DMS153 treated with DMSO at 0.1 percent for 48 hours (cell line): ENCODE data around the gene GPC1.
"Not testable (repeated sequence)": the region's sequence is repeated elsewhere in the genome, so short reads cannot be mapped to it uniquely, and the experiment has no call there.

Source experiments
- DNase-seq: peaks from one replicate; lab custom pipeline; 2025; ENCODE audit not compliant: unreplicated experiment; lab: John Stamatoyannopoulos, UW

The GPC1 gene

DNA sequence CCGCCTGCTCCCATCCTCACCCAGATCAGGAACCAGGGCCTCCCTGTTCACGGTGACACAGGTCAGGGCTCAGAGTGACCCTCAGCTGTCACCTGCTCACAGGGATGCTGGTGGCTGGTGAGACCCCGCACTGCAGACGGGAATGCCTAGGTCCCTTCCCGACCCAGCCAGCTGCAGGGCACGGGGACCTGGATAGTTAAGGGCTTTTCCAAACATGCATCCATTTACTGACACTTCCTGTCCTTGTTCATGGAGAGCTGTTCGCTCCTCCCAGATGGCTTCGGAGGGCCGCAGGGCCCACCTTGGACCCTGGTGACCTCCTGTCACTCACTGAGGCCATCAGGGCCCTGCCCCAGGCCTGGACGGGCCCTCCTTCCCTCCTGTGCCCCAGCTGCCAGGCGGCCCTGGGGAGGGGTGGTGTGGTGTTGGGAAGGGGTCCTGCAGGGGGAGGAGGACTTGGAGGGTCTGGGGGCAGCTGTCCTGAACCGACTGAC, 31.7 kb downstream of the GPC1 start:
- no peak for DNase-seq

DNA sequence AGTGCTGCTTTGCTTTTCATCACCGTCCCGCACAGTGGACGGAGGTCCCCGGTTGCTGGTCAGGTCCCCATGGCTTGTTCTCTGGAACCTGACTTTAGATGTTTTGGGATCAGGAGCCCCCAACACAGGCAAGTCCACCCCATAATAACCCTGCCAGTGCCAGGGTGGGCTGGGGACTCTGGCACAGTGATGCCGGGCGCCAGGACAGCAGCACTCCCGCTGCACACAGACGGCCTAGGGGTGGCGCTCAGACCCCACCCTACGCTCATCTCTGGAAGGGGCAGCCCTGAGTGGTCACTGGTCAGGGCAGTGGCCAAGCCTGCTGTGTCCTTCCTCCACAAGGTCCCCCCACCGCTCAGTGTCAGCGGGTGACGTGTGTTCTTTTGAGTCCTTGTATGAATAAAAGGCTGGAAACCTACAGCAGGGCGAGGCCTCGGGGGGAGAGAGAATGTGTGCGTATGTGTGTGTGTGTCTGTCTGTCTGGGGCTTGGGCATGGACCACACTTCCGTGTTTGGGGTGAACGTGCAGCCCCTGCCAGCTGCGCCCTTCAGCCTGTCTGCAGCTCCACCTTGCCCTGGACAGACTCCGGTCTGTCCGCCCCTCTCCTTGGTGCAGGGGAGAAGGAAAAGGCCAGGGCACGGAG, 32.3 kb downstream of the GPC1 start:
- DNase-seq: no peak

DNA sequence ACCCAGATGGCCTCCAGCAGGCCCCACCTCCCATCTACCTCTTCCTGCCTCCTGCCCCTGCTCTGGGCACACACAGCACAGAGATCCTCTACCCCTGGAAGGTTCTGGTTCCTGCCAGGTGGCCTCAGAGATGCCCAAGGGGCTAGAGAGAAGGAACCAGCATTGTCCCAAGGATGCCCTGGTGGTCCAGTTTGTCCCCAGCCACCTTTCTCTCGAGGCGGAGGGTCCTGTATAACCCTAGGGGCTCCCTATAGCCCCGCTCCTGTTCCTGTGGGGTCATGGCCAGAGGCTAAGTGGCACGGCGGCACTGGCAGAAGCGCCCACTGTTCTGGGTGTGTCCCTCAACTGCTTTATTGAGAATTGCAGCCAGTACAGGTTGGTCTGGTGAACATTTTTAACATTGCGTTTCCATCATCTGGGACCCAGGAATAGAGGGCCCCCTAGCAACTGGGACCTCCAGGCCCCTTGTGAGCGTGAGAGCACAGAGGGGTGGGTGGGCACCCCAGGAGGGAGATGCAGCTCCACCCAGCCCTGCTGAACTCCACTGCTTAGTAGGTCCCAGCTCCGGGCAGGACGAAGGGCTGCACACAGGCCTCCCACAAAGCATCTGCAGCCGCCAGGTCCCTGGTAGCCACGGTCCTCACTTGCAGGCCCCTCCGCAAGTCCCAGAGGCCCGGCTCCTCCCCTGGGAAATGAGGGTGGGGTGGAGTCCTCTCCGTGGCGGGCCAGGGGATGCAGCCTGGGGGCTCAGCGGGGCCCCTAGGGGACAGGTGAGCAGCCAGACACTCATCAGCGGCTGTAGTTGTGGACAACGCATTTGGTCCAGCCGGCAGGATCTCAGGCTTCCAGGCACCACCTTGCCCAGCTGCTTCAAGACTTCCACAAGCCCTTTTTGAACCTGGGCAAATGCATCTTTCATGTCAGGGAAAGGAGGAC, 33.1 kb downstream of the GPC1 start:
- DNase-seq: no peak

DNA sequence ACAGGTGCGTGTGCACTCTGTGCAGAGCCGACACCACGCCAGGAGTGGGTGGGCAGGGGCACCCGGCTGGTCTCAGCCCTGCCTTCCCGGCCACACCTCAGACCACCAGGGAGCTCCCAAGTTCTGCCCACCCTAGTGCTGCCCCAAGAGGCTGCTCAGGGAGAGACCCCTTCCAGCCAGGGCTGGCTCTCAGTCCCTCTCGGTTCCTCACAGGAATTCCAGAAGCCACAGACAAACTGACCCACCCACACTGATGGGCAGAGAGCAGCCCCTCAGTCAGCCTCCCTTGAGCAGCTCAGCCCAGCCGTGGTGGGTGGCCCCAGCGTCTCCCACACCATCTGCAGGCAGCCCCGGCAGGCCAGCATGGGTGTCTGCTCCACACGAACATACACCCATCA, 33.8 kb downstream of the GPC1 start:
- no peak for DNase-seq

DNA sequence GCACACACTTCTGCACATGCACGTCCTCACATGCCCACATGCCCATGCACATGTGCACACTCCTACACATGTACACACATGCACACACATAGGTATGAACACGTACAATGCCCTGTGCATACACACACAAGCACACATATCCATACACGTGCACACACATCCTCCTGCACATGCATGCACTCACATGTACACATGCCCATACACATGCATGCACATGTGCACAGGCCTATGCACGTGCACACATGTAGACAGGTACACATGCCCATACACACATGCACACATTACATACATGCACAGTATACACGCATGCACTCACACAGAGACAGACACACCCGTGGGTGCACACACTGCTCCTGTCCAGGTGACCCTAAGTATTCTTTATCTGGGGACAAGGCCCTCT, 34.3 kb downstream of the GPC1 start:
- no peak for DNase-seq

DNA sequence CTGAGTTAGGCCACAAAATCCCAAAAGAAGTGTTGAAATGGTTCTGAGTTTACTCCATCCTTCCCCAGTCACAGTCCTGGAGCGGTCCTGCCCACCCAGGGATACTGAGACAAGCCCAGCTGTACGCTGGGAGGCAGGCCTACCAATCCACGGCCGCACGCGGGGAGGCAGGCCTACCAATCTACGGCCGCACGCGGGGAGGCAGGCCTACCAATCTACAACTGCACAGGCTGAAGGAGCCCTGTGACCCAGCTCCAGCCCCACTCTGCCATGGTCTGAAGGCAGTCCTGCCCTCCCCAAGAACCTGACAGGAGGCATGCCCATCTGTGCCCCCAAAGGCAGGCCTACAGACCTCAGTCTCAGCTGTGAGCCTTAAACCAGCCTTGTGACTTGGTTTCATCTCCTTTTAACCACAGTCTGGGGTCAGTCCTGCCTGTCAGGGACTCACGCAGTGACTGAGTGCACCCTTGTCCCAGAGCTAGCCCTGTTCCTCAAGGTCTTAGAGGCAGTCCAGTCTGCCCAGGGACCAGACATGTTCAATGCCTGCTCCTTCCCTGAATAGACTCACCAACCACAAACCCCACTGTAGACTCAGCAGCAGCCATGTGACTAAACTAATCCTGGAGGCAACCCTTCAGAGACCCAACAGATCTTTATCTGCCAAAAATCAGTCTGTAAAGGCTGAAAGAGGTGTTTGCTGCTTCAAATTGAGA, 36.8 kb downstream of the GPC1 start:
- DNase-seq: no peak

DNA sequence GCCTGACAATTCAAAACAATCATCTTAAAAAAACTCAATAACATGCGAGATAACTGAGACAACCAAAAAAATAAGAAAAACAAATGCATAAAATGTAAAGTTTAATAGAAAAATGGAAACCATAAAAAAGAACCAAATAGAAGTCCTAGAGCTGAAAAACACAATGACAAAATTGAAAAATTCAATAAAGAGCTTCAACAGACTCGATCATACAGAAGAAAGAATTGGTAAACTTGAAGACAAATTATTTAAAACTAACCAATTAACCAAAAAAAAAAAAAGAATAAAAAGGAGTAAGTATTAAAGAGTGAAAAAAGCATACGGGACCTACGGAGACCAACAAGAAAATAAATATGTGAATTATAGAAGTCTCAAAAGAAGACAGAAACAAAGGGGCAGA, 37.7 kb downstream of the GPC1 start:
- DNase-seq: no peak

DNA sequence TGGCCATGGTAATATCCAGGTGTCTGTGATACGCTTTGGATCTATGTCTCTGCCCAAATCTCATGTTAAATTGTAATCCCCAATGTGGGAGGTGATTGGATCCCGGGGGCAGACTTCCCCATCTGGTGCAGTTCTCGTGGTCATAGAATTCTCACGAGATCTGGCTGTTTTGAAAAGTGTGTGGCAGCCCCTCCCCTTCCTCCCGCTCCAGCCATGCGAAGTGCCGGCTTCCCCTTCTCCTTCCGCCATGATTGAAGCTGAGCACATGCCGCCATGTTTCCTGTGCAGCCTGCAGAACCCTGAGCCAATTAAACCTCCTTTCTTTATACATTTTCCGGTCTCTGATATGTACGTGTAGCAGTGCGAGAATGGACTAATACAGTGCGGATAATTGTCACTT, 42.5 kb downstream of the GPC1 start:
- DNase-seq: no peak

DNA sequence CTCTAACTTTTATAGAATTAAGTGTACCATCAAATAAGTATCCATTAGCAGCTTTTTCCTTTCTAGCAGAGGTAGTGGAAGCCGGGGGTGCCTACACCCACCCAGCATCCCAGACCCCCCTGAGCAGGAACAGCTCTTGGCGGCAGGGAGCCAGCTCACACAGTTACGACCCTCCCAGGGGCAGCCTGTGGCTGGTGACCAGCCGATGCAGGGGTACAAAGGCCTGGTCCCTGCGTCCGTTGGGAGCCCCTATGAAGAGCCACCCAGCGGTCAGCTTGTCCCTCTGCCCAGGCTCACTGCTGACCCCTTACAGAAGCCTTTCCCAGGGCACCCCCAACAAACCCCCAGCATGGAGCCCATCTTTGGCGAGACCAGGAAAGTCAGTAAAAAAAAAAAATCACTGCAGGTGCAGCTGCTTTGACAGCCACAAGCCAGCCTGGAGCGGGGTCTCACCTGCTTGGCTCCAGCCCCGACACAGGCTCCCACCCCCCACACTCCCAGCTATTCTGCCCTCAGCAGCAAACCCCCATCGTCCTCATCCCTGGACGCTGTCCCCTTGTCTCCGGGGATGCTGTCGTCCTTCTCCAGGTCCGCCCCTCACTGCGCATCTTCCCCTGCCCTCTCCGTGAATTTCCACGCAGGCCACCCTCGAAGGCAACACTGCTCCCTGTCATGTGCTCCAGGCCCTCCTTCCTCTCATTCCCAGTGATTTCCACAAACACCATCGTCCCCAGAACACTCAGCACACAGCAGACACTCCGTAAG, 43.1 kb downstream of the GPC1 start:
- no peak for DNase-seq

DNA sequence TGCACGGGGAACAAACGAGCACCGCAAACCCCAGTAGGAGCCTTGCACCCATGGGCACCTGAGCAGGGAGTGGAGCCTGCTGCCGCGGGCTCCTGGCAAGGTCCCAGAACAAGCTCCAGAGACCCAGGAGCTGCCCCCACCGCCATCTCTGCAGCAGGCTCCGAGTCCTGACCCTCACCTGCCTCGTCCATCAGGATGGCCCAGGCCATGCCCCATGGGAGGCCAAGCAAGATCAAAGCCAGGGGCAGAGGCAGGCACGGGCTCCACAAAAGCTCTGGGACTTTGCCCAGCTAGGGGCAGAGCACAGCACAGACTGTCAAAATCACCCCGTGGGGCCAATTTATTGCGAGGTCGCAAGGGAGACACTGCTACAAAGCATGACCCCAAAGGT, 43.6 kb downstream of the GPC1 start:
- no peak for DNase-seq

DNA sequence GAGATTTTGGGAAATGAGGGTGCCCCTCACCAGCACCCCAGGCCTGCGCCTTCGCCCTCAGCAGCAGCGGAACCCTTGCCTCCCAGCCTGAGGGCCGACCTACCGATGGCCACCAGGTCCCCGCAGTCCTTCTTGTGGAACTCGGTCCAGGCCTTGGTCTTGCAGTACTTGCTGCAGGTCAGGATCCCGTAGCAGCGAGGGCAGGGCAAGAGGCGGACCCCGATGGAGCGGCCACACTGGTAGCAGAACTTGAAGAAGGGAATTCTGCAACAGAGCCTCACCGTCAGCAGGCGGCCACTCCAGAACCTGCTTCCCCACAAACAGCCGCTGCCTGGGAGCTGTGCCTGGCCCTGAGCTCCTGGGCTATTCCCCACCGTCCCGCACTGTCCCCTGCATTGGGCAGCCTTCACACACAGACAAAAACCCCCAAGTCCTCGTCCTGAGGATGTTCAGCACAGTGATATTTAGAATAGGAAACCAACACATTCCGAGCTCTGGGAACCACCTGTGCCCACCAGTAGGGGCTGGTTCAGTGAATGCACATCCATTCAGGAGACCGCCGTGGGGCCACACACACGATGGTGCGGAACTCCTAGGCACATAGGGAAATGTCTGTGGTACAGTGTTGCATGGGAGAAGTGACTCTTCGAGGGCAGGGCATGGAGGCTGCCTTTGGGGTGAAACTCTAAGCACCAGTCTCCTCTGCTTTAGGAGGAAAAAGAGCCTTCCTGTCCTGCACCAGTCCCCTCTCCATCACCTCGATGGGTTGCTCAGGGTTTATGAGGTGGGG, 45.6 kb downstream of the GPC1 start:
- DNase-seq: no peak

DNA sequence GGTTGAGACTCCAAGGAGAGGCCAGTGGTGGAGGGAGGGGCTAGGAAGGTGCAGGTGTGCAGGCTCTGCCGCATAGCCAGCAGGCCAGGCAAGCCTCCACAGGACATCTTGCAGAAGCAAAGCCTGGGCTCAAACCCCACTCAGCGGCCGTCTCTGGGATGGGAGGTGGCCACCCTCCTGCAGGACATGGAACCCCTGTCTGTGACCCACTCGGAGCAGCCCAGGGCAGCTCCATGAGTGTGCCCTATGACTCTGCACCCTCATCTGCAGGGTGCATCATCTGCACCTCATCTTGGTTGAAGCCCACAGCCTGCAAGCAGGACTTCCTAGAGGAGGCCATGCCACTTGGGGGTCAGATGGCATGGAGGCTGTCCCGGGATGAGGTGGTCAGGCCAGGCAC, 46.3 kb downstream of the GPC1 start:
- no peak for DNase-seq

DNA sequence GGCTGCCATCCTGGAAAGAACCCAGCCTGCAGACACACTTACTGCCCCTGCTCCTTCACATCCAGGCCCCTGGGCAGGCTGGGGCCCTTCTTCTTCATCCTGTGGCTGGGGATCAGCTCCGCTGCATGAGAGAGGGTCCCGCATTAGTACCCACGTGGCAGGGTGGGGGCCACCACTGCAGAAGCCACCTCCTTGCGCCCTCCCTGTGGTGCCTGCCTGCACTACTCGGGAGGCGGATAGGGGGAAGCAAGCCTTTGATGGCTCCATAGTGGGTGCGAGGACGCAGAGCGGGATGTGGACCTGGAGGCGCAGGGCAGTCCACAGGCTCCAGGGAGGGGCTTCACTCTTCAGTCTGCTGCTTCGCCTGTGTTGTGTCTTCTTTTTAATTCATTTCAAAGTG, 46.7 kb downstream of the GPC1 start:
- no peak for DNase-seq

DNA sequence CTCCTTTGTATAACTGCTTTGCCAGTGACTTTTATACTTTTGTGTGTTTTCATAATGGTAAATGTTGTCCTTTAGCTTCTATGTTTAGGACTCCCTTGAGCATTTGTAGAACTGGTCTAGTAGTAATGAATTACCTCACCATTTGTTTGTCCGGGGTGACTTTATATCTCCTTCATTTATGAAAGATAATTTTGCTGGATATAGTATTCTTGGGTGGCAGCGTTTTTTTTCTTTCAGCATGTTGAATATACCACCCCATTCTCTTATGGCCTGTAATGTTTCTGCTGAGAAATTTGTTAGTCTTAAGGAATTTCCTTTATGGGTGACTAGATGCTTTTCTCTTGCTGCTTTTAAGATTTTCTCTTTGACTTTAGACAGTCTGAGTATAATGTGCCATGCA, 56.0 kb downstream of the GPC1 start:
- DNase-seq: no peak

DNA sequence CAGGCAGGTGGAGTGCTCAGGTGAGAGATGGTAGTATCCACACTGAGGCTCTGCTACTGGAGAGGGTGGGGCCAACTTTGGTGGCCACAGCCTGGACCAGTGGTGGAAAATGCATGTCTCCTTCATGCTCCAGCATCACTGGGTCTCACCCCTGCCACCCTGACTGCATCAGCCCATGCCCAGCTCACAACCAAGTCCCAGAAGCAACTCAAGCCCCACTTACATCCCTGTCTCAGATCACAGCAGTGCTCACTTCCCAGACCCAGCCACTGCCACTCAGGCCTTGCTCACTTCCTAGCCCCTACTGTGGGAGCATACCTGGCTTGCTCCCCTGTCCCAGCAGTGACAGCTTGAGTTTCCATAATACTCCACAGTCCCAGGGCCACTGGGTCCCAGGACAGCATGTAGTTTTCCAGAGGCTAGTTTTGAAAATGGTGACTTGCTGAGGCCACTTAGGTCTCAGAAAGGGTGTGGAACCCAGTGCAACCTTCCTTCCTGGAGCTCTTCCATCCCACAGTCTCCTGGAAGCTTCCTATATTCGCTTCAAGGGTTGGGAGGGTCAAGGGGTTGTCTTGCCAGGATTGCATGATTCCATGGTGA, 58.8 kb downstream of the GPC1 start:
- no peak for DNase-seq

DNA sequence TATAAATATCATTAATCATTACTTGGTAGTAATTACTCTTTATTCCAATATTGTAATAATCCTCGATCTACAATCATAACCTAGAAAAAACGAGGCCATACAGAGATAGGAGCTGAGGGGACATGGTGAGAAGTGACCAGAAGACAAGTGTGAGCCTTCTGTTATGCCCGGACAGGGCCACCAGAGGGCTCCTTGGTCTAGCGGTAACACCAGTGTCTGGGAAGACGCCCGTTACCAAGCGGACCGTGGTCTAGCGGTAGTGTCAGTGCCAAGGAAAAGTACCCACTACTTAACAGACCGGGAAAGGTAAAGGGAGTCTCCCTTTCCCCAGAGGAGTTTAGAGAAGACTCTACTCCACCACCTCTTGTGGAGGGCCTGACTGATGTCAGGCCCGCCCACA, 59.5 kb downstream of the GPC1 start:
- not testable (repeated sequence) for DNase-seq

DNA sequence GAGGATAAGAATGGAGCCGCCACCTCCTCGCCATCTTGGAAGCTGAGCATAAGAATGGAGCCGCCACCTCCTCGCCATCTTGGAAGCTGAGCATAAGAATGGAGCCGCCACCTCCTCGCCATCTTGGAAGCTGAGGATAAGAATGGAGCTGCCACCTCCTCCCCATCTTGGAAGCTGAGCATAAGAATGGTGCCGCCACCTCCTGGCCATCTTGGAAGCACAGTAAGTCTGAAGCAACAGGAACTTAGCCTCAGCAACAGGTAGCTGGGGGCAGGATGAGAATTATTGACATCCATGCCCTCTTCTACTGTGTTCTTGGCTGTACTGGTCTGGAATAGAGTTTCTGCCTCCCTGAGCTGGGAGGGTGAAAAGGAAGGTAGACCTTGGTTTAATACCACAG, 61.6 kb downstream of the GPC1 start:
- not testable (repeated sequence) for DNase-seq

DNA sequence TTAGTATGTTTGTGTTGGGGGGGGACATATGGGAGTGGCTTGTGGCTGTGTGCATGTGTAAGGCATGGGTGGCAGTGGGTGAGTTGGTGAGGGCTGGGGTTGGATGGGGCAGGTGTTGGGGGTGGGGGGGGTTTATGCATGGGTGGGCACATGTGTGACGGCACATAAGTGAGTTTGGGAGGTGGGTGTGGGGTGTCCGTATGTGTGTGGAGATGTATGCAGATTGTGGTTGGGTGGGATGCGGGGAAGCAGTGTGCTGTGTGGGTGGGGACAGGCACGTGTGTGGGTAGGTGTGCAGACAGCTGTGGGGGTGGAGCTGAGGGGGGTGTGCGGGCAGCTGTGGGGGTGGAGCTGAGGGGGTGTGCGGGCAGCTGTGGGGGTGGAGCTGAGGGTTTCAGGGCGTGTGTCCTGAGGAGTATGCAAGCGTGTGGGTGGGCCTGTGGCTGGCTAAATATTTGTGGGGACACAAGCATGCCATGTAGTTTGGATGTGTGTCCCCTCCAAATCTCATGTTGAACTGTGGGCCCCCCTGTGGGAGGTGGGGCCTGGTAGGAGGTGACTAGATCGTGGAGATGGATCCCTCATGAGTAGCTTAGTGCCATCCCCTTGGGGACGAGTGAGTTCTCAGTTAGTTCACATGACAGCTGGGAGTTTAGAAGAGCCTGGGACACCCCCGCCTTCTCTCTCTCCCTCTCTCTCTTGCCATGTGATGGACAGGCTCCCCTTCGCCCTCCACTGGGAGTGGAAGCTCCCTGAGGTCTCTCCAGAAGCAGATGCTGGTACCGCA, 62.9 kb downstream of the GPC1 start:
- DNase-seq: no peak

DNA sequence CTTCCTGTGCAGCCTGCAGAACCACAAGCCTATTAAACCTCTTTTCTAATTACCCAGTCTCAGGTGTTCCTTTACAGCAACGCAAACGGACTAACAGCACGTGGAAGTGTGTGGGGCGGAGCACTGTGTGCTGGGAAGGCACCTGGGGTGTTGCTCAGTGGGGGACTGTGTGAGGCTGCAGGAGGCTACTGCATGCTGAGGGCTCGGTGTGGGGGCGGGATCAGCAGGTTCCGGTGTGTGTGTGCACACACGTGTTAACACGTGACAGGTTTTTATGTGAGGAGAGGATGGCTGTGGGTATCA, 63.4 kb downstream of the GPC1 start:
- DNase-seq: no peak
